Right forelimb (tissue), 1 donor: ENCODE measurements around the gene VWA5B2.

Experiments
- DNase-seq: peaks from one replicate; pipeline ENCODE4 v3.0.0-alpha.2; 2018

The VWA5B2 gene

DNA sequence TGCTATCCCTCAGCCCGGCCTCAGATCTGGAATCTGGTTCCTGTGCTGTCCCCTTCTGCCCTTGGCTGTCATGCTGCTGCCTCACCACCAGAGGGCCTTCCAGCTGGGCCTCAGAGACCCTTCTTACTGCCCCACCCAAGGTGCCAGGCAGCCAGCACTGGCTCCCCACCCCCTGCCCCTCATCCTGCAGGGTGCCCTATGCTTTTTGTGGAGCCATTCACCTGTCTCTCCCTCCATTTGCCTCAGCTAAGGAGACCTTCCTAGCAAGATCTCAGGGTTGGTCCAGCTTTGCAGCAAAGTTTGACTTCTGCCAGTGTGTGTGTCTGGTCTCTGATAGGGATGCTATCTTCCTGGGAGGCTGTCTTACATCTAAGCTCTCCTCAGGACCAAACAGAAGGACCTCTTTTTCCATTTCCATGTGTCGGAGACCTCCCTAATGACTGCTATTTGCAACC, 1.9 kb upstream of the VWA5B2 start:
- no peak for DNase-seq

DNA sequence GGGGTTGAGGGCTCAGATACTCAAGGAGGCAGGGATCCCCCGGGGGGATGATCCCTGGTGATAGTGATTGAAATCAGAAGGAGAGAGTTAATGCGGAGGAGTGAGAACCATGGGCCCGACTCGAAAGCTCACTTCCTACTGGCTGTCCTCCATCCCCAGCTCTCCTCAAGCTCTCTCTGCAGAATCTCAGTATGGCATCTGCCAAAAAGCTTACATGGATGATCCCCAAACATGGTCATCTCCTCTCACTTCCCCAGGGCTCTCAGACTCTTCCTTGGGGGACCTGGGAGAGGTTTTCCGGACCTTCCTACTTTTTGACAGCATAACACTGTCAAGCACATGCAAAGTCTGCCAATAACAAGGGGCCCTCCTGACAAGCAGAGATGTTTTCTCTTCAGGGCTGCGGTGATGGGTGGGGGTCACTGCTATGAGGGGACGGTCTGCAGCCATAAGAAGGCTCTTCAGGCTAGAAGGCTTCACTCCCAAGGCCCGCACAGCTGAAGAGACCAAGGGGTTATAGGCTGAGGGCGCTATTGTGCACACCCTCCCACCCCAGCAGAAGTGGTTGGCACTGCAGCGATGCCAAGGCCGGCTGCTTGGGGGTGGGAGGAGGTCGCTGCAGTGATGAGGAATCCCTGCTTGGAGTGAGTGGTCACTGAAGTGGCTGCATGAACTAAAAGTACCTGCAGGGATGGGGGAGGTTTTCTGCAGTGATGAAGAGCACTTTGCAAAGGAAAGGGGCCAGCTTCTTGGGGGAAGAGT, 828 bp upstream of the VWA5B2 start:
- no peak for DNase-seq

GRCh38 chr3:184230081-184230602, 757 bp downstream of the VWA5B2 start:
- DNase-seq: no peak

GRCh38 chr3:184230603-184231528, 1.5 kb downstream of the VWA5B2 start:
- no peak for DNase-seq

DNA sequence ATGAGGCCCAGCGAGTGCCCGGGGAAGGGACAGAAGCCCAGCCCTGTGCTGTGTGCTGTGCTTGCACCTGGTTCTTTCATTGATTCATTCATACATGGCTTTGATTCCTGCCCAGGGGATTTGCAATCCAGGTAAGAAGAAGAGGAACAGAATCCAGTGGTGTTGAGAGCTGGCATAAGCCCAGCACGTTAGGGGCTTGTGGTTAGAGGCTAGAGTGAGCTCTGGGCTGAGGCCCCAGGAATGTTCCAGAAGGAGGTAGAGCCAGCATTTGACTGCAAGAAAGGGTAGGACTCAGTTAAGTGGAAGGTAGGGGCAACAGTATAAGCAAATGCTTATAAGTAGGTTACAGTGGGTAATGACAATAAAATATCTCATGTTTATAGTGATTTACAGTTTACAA, 2.3 kb downstream of the VWA5B2 start:
- DNase-seq: no peak

DNA sequence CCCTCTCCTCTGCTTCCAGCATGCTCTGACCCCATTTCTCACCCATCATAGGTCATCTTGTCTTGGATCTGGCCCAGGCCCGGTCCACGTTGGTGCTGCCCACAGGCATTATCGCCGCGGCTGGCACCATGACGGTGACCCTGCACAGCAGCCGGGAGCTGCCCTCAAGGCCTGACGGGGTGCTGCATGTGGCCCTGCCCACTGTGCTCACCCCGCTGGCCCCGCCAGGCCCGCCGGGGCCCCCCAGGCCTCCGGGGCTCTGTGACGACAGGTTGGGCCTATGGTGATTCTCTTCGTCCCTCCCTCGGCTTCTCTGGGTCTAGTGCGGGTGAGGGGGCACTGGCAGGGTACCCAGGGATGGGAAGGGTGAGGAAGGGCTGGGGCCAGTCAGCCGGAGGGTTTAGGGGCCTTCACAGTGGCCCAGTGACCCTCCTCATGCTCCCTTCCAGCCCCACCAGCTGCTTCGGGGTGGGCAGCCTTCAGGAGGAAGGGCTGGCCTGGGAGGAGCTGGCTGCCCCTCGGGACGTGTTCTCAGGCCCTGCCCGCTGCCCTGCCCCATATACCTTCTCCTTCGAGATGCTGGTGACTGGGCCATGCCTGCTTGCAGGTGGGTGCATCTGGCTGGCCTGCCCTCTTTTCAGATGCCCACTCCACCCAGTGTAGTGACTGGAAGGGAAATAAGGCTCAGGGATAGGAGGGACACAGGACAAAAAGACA, 3.9 kb downstream of the VWA5B2 start:
- DNase-seq: no peak

- no peak for DNase-seq
Measured at GRCh38 chr3:184234224-184234623, 4.8 kb downstream of the VWA5B2 start.

- DNase-seq: no peak
Measured at GRCh38 chr3:184234671-184235380, 5.4 kb downstream of the VWA5B2 start.

DNA sequence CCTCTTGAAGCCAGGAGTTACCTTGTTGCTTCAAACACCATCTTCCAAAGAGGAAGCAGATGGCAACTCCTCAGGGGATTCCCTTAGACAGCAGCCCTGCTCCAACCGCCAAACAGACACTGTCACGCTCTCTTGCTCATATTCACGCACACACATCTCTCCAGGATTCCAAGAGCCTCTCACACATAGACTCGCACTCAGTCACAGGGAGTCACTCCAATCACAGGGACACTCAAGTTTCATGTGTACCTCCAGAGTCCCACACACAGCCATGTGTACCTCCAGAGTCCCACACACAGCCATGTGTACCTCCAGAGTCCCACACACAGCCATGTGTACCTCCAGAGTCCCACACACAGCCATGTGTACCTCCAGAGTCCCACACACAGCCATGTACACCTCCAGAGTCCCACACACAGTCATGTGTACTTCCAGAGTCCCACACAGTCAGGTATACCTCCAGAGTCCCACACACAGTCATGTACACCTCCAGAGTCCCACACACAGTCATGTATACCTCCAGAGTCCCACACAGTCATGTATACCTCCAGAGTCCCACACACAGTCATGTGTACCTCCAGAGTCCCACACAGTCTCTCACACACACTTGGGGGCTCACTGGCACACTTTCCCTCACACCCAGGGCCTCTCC, 6.1 kb downstream of the VWA5B2 start:
- peak; percentile 7 for DNase-seq

DNA sequence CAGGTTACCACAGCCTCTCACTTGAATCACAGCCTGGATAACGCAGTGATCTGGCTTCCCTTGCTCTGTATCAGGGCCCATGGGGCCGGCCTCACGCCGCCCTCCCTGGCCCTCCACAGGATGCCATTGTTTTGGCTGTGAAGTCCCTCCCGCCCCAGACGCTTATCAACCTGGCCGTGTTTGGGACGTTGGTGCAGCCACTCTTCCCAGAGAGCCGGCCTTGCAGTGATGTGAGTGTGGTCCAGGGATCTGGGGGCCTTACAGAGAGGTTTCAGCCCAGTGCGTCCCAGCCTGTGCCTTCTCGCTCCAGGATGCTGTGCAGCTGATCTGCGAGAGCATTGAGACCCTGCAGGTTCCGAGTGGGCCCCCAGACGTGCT, 6.6 kb downstream of the VWA5B2 start:
- no peak for DNase-seq

DNA sequence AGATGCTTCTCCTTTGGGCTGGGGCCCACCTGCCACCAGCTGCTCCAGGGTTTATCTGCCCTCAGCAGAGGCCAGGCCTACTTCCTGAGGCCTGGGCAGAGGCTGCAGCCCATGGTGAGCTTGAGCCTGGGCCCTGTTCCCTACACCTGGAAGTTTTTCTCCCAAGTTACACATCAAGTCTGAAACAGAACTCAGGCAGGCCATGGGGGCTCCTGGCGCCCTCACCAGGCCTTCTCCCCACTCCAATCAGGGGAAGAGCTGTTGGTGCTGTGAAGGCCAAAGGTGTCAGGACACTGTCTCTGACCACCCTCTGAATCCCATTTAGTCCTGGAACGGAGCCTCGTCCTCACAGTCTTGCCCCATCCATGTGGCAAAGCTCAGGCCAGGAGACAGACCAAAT, 7.3 kb downstream of the VWA5B2 start:
- DNase-seq: no peak

DNA sequence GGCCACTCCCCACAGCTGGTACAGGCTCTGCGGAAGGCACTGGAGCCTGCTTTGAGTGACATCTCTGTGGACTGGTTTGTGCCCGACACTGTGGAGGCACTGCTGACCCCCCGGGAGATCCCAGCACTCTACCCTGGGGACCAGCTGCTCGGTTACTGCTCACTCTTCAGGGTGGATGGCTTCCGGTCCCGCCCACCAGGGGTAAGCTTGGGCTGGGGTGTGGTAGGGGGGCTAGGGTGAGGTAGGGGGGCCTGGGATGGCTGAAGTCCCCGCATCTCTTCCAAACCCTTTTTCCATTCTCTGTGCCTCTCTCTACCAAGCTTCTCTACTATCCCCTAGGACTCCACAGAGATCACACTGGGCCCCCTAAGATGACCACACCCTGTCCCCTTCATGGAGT, 7.8 kb downstream of the VWA5B2 start:
- DNase-seq: peak; percentile 26

- DNase-seq: no peak
Measured at GRCh38 chr3:184237807-184238206, 8.4 kb downstream of the VWA5B2 start.

DNA sequence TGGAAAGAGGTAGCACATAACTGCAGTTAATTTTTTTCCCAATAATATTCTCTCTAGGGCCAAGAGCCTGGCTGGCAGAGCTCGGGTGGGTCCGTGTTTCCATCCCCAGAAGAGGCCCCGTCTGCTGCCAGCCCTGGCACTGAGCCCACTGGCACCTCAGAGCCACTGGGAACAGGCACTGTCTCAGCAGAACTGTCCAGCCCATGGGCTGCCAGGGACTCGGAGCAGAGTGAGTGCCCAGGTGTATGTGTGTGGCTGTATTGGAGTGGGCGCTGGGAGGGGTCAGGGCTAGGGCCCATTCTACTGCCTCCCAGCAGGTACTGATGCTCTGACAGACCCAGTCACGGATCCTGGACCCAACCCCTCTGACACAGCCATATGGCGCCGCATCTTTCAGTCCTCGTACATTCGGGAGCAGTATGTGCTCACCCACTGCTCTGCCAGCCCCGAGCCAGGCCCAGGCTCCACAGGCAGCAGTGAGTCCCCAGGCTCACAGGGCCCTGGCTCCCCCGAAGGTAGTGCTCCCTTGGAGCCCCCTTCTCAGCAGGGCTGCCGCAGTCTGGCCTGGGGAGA, 8.9 kb downstream of the VWA5B2 start:
- no peak for DNase-seq

DNA sequence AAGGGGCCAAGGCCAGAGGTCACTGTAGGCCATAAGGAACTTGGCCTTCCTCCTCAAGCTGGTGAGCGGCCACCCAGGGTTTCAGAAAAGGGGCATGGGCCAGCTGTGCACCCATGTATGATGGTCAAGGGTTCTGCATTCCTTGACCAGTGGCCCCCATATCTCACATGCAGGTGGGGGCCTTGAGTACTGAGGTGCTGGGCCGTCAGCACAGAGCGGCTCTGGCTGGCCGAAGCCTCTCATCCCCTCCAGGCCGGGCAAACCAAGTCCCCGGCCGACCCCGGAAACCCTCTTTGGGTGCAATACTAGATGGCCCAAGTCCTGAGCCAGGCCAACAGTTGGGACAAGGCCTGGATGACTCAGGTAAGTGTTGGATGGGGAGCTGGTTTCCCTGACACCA, 9.8 kb downstream of the VWA5B2 start:
- no peak for DNase-seq

DNA sequence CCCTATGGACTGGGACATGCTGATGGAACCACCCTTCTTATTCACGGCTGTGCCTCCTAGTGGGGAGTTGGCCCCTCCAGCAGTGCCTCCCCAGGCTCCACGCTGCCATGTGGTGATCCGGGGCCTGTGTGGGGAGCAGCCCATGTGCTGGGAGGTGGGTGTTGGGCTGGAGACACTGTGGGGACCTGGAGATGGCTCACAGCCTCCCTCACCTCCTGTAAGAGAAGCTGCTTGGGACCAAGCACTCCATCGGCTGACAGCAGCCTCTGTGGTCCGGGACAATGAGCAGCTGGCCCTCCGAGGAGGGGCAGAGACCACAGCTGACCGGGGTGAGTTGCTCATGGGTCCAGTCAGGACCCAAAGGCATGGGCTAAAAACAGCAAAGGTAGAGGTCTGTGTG, 10.3 kb downstream of the VWA5B2 start:
- no peak for DNase-seq

DNA sequence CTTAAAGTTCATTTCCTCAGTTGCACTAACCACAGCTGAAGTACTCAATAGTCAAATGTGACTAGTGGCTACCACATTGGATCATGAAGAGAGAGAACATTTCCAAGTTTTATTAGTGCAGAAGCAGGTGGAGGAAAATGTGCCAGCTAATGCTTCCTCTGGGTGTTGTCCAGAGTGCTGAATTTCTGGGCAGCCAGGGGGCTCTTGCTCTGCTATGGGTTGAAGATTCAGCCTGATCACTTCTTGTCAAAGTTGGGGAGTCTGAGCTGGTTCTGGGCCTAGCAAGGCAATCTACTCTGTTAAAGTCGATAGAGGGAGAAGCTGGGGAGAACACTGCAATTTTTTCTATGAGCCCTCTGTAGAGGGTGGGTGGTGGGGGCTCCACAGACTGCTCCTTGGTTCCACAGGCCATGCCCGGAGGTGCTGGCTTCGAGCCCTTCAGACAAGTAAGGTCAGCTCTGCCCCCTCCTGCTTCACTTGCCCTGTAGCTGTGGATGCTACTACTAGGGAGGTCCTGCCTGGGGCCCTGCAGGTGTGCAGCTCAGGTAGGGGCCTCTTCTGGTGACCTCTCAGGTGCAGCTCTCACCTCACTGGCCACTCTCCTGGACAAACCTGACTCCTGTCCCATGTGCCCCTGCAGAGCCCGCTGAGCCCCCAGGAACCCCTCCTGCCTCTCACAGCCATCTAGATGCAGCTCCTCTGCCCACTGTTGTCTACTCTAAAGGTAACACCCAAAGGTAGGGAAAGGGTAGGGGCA, 11.2 kb downstream of the VWA5B2 start:
- peak; percentile 57 for DNase-seq

DNA sequence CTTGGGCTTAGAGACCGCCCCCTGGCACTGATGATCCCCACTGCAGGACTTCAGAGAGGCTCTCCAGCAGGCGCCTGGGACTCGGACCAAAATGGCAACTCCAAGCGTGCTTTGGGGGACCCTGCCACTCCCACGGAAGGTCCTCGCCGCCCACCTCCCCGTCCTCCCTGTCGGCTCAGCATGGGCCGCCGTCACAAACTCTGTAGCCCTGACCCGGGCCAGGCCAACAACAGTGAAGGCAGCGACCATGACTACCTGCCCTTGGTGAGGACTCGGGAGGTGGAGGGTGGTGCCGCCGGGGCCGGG, 11.7 kb downstream of the VWA5B2 start:
- DNase-seq: no peak

DNA sequence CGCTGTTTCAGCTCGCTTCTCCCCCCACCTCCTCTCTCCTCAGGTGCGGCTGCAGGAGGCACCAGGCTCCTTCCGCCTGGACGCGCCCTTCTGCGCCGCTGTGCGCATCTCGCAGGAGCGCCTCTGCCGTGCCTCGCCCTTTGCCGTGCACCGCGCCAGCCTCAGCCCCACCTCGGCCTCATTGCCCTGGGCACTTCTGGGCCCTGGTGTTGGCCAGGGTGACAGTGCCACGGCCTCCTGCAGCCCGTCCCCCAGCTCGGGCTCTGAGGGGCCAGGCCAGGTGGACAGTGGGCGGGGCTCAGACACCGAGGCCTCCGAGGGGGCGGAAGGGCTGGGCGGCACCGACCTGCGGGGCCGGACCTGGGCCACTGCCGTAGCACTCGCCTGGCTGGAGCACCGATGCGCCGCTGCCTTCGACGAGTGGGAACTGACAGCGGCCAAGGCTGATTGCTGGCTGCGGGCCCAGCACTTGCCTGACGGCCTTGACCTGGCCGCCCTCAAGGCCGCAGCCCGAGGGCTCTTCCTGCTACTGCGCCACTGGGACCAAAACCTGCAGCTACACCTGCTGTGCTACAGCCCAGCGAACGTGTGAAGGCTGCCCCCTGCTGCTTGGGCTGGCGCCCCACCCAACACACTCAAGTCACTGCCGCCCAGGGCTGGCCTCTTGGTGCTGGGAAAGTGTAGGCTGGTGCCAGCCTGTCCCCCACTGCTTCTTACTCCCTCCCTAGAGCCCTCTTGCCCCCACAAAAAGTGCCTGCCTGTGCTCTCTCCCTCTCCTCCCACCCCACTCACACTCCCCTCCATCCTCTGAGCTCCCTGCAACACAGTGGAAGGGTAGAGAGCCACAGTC, 12.3 kb downstream of the VWA5B2 start:
- no peak for DNase-seq

- DNase-seq: no peak
Measured at GRCh38 chr3:184242297-184242685, 12.9 kb downstream of the VWA5B2 start.
